Liver (tissue), 9 donors: ENCODE results near the gene FAM24A. TPM values are rescaled to one million over a fixed set of nuclear protein-coding genes. Genes with fewer than 3 reads are reported as not detected.
"Not testable (repeated sequence)": the region's sequence is repeated elsewhere in the genome, so short reads cannot be mapped to it uniquely, and the experiment has no call there.

Experiments used
- DNase-seq: peaks from one replicate; pipeline ENCODE4 v3.0.0-alpha.2; 2017; ENCODE audit warnings: low spot score
- H3K27ac ChIP-seq, 2 donors: one replicate each; pipeline ENCODE4 v1.7.0; 2013; ENCODE audit warnings: inconsistent platforms in 2 of 2, low read length in 2 of 2, control low read depth in 1 of 2, low read depth in 1 of 2, mild to moderate bottlenecking in 1 of 2
- H3K27me3 ChIP-seq, 4 donors: one replicate each; pipeline versions ENCODE4 v1.6.1 to v1.7.0; 2013; ENCODE audit warnings: low read length in 3 of 4, inconsistent platforms in 1 of 4, mild to moderate bottlenecking in 1 of 4, moderate library complexity in 1 of 4; ENCODE audit not compliant: control insufficient read depth in 4 of 4, insufficient read depth in 4 of 4
- H3K36me3 ChIP-seq, 4 donors: one replicate each; pipeline versions ENCODE4 v1.6.1 to v1.7.0; 2013; ENCODE audit warnings: low read length in 3 of 4, mild to moderate bottlenecking in 3 of 4, low read depth in 1 of 4, moderate library complexity in 1 of 4; ENCODE audit not compliant: control insufficient read depth in 4 of 4, insufficient read depth in 3 of 4
- H3K4me1 ChIP-seq, 4 donors: one replicate each; pipeline versions ENCODE4 v1.6.1 to v1.7.0; 2013; ENCODE audit warnings: low read length in 3 of 4, mild to moderate bottlenecking in 3 of 4, moderate library complexity in 1 of 4; ENCODE audit not compliant: control insufficient read depth in 4 of 4, insufficient read depth in 4 of 4
- H3K4me3 ChIP-seq, 3 donors: one replicate each; pipeline versions ENCODE4 v1.6.1 to v1.7.0; 2013; ENCODE audit warnings: low read length in 3 of 3, control low read depth in 1 of 3, low read depth in 1 of 3, mild to moderate bottlenecking in 1 of 3
- H3K9ac ChIP-seq, 2 donors: one replicate each; pipeline ENCODE4 v1.7.0; 2013; ENCODE audit warnings: low read length in 2 of 2, mild to moderate bottlenecking in 2 of 2, moderate library complexity in 2 of 2, control low read depth in 1 of 2, low read depth in 1 of 2
- H3K9me3 ChIP-seq, 4 donors: one replicate each; pipeline versions ENCODE4 v1.6.1 to v1.7.0; 2013; ENCODE audit warnings: low read length in 3 of 4; ENCODE audit not compliant: control insufficient read depth in 4 of 4
- FOXA1 ChIP-seq: IDR thresholded peaks from 2 replicates; pipeline ENCODE4 v1.6.1; 2016; ENCODE audit warnings: antibody characterized with exemption
- GABPA ChIP-seq, 2 donors: IDR thresholded peaks in 1 of 2; conservative IDR thresholded peaks in 1 of 2; 2 replicates each; pipeline ENCODE4 v1.6.1; 2016; ENCODE audit warnings: antibody characterized with exemption in 2 of 2, mild to moderate bottlenecking in 1 of 2, moderate library complexity in 1 of 2
- HNF4G ChIP-seq: IDR thresholded peaks from 2 replicates; pipeline ENCODE4 v1.6.1; 2016; ENCODE audit warnings: antibody characterized with exemption
- NR2F2 ChIP-seq: IDR thresholded peaks from 2 replicates; pipeline ENCODE4 v1.6.1; 2016; ENCODE audit warnings: antibody characterized with exemption
- RAD21 ChIP-seq, 2 donors: IDR thresholded peaks; 2 replicates each; pipeline ENCODE4 v1.6.1; 2016; ENCODE audit warnings: antibody characterized with exemption in 2 of 2, mild to moderate bottlenecking in 2 of 2
- RXRA ChIP-seq, 2 donors: IDR thresholded peaks; 2 replicates each; pipeline ENCODE4 v1.6.1; 2017 to 2018; ENCODE audit warnings: antibody characterized with exemption in 2 of 2, mild to moderate bottlenecking in 1 of 2
- SP1 ChIP-seq: IDR thresholded peaks from 2 replicates; pipeline ENCODE4 v1.6.1; 2018; ENCODE audit warnings: antibody characterized with exemption, mild to moderate bottlenecking
- TAF1 ChIP-seq: conservative IDR thresholded peaks from 2 replicates; pipeline ENCODE4 v1.6.1; 2016; ENCODE audit warnings: antibody characterized with exemption, mild to moderate bottlenecking
- YY1 ChIP-seq: IDR thresholded peaks from 2 replicates; pipeline ENCODE4 v1.6.1; 2016; ENCODE audit warnings: antibody characterized with exemption, mild to moderate bottlenecking
- WGBS: extraction: QIAGEN DNeasy Blood & Tissue Kit; methylation state at CpG from one replicate; pipeline ENCODE4 v1.1.7; 2013; 5-methylcytosine and 5-hydroxymethylcytosine counted together
- polyA plus RNA-seq, 2 donors: library from polyadenylated mRNA; stranded (reverse) in 1 of 2; unstranded in 1 of 2; fragments of 200-250 nt in 1 of 2; fragments of >200 nt in 1 of 2; fragmentation: Nextera tagmentation in 1 of 2; extraction: Ambion mirVana in 1 of 2; gene quantifications; one replicate each; pipeline versions ENCODE4 v1.2.1 to v1.2.3, GENCODE V29; 2013 to 2015
- total RNA-seq, 2 donors: library from RNA; depleted of rRNA; stranded (reverse); fragments of >200 nt; gene quantifications; one replicate each; pipeline ENCODE4 v1.2.3, GENCODE V29; 2014
- TF ChIP-seq, protein P1 (sequence below): IDR thresholded peaks from 2 replicates; pipeline ENCODE4 v1.6.1; 2016; ENCODE audit warnings: antibody characterized with exemption
- TF ChIP-seq, protein P2 (sequence below): IDR thresholded peaks from 2 replicates; pipeline ENCODE4 v1.6.1; 2016; ENCODE audit warnings: antibody characterized with exemption, mild to moderate bottlenecking
- TF ChIP-seq, protein P3 (sequence below): fragments of 150-350 bp; IDR thresholded peaks from 2 replicates; pipeline ENCODE4 v1.5.1; 2017; ENCODE audit warnings: improper control_type of control experiment, low read depth, low read length; ENCODE audit not compliant: missing input control
- TF ChIP-seq, protein P4 (sequence below): IDR thresholded peaks from 2 replicates; pipeline ENCODE4 v1.6.1; 2016; ENCODE audit warnings: antibody characterized with exemption
- TF ChIP-seq, protein P5 (sequence below): IDR thresholded peaks from 2 replicates; pipeline ENCODE4 v1.6.1; 2016; ENCODE audit warnings: antibody characterized with exemption
- donor health status: healthy.
- donor health status: healthy.
- donor health status: healthy.
- donor health status: healthy.
- donor health status: healthy.

Gene FAM24A
- total and polyA plus RNA-seq, 4 donors: not detected

DNA sequence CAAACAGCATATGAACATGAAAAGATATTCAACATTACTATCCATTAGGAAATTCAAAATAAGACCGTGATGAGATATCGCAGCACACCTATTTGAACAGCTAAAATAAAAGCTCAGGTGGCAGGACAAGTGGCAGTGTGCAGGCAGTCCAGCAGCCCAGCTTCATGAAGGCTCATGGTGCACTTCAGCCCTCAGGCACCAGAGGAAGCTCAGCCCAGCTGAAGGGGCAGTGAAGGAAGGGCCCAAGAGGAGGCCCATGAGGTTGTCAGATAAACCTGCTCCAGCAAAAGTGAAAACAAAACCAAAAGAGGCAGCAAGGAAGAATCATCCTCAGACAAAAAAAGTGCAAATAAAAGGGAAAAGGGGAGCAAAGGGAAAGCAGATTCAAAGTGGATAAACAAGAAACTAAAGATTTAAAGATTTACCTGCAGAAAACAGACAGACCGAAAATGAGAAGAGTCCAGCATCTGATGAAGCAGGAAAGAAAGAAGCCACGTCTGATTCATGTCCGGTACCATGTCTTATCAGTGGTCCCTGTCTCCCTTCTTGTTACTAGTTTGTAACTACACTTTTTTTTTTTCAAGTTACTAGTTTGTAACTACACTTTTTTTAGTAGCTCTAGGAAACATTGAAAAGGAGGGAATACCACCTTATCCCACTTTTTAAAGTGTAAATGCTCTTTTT, 16.0 kb upstream of the FAM24A start:
- TF ChIP-seq, protein P1, sequence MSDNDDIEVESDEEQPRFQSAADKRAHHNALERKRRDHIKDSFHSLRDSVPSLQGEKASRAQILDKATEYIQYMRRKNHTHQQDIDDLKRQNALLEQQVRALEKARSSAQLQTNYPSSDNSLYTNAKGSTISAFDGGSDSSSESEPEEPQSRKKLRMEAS: no peak
- TF ChIP-seq RXRA (IDR thresholded peaks at IDR 0.05): no peak
- Histone ChIP-seq H3K4me1 (no peaks in the 10 kb centered on the region), H3K27ac (no peak overlapping the region), H3K36me3 (no peaks in the 10 kb centered on the region), H3K4me3 (no peak overlapping the region), H3K9ac (no peak overlapping the region), H3K27me3 (peaks cover 0 to 3% (median 0%) of the 10 kb centered on the region in 4 donors), H3K9me3 (no peaks in the 10 kb centered on the region)
- DNase-seq: no peak
- 85% methylated on average over 5 of the region's 5 CpGs for WGBS

DNA sequence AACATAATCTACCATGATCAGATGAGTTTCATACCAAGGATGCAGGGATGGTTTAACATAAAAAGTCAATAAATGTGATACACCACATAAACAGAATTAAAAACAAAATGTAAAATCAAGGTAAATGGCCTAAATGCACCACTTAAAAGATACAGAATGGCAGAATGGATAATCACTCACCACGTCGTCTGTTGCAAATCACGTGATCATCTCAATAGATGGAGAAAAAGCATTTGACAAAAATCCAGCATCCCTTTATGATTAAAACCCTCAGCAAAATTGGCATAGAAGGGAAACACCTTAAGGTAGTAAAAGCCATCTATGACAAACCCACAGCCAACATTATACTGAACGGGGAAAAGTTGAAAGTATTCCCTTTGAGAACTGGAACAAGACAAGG, 6.5 kb upstream of the FAM24A start:
- DNase-seq, H3K4me1 ChIP-seq, H3K27me3 ChIP-seq, H3K4me3 ChIP-seq, H3K27ac ChIP-seq, H3K9ac ChIP-seq, H3K9me3 ChIP-seq, H3K36me3 ChIP-seq: not testable (repeated sequence)
- 70% methylated on average over 4 of the region's 4 CpGs for WGBS

DNA sequence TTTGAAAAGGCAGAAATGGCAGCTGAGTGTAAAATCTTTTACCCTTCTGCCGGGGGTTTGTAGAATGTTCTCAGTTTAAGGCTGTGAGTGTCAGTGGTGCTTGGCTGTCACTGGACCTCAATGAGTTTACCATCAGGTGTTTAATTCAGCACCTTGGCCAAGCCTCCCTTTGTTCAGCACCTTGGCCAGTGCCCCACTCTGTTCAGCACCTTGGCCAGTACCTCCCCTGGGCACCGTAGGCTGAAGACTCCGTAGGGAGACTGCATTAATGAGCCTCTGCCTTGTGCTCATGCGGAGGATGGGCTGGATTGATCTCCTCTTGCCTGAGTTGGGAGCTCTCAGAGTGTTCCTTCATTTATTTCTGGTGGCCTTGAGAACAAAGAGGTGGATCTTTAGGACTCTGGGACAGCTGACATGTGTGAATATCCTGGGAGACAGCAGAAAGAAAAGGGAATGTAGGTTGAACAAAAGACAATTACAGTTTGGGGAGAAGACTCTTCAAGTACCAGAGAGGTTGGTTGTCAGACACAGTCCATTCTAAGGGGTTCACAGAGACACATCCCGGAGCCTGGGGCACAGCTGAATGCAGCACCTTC, 1.6 kb downstream of the FAM24A start:
- Histone ChIP-seq H3K4me3 (no peak overlapping the region), H3K27ac (no peak overlapping the region), H3K4me1 (no peaks in the 10 kb centered on the region), H3K27me3 (no peaks in the 10 kb centered on the region), H3K9ac (no peak overlapping the region), H3K9me3 (peaks cover 0 to 2% (median 0%) of the 10 kb centered on the region in 4 donors), H3K36me3 (no peaks in the 10 kb centered on the region)
- WGBS: 24% methylated on average over 5 of the region's 5 CpGs
- no peak for TF ChIP-seq SP1
- TF ChIP-seq, protein P2, sequence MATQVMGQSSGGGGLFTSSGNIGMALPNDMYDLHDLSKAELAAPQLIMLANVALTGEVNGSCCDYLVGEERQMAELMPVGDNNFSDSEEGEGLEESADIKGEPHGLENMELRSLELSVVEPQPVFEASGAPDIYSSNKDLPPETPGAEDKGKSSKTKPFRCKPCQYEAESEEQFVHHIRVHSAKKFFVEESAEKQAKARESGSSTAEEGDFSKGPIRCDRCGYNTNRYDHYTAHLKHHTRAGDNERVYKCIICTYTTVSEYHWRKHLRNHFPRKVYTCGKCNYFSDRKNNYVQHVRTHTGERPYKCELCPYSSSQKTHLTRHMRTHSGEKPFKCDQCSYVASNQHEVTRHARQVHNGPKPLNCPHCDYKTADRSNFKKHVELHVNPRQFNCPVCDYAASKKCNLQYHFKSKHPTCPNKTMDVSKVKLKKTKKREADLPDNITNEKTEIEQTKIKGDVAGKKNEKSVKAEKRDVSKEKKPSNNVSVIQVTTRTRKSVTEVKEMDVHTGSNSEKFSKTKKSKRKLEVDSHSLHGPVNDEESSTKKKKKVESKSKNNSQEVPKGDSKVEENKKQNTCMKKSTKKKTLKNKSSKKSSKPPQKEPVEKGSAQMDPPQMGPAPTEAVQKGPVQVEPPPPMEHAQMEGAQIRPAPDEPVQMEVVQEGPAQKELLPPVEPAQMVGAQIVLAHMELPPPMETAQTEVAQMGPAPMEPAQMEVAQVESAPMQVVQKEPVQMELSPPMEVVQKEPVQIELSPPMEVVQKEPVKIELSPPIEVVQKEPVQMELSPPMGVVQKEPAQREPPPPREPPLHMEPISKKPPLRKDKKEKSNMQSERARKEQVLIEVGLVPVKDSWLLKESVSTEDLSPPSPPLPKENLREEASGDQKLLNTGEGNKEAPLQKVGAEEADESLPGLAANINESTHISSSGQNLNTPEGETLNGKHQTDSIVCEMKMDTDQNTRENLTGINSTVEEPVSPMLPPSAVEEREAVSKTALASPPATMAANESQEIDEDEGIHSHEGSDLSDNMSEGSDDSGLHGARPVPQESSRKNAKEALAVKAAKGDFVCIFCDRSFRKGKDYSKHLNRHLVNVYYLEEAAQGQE: peak; percentile 100
- peak; percentile 62 for DNase-seq

DNA sequence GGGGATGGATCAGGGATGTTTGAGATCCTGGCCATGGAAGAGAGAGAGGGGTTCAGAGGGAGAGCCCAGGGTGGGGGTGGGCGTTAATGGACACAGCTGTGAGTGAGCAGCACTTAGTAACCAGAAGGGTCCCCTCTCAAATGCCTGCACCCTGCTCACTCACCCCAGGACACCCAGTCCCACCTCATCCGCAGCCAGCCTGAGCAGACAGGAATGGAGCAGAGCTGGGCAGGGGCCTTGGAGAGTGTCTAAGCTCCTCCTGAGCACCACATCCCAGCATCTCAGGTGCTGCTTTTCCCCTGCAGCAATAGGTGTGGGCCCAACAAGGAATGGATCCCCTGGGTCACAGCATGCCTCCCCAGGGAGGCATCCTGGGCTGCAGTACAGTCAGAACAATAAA, 5.3 kb downstream of the FAM24A start:
- no peak overlapping the region for H3K27ac ChIP-seq
- WGBS: 78% methylated on average over 2 of the region's 2 CpGs
- no peaks in the 10 kb centered on the region for H3K27me3 ChIP-seq
- no peaks in the 10 kb centered on the region for H3K36me3 ChIP-seq
- peaks cover 0 to 6% (median 0%) of the 10 kb centered on the region in 4 donors for H3K9me3 ChIP-seq
- DNase-seq: no peak
- H3K4me3 ChIP-seq: no peak overlapping the region
- H3K4me1 ChIP-seq: no peaks in the 10 kb centered on the region
- H3K9ac ChIP-seq: no peak overlapping the region
- TF ChIP-seq NR2F2: no peak
- TF ChIP-seq, protein P3, sequence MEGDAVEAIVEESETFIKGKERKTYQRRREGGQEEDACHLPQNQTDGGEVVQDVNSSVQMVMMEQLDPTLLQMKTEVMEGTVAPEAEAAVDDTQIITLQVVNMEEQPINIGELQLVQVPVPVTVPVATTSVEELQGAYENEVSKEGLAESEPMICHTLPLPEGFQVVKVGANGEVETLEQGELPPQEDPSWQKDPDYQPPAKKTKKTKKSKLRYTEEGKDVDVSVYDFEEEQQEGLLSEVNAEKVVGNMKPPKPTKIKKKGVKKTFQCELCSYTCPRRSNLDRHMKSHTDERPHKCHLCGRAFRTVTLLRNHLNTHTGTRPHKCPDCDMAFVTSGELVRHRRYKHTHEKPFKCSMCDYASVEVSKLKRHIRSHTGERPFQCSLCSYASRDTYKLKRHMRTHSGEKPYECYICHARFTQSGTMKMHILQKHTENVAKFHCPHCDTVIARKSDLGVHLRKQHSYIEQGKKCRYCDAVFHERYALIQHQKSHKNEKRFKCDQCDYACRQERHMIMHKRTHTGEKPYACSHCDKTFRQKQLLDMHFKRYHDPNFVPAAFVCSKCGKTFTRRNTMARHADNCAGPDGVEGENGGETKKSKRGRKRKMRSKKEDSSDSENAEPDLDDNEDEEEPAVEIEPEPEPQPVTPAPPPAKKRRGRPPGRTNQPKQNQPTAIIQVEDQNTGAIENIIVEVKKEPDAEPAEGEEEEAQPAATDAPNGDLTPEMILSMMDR: no peak
- no peak for TF ChIP-seq SP1
- no peak for TF ChIP-seq TAF1
- no peak for TF ChIP-seq HNF4G
- TF ChIP-seq, protein P1: no peak
- TF ChIP-seq, protein P4, sequence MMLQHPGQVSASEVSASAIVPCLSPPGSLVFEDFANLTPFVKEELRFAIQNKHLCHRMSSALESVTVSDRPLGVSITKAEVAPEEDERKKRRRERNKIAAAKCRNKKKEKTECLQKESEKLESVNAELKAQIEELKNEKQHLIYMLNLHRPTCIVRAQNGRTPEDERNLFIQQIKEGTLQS: no peak
- no peak for TF ChIP-seq GABPA (IDR thresholded peaks at IDR 0.05 in 1 of 2, conservative IDR thresholded peaks at IDR 0.05 in 1 of 2)
- TF ChIP-seq RXRA (IDR thresholded peaks at IDR 0.05): no peak
- TF ChIP-seq RAD21 (IDR thresholded peaks at IDR 0.05): no peak
- no peak for TF ChIP-seq FOXA1
- no peak for TF ChIP-seq YY1
- TF ChIP-seq, protein P5, sequence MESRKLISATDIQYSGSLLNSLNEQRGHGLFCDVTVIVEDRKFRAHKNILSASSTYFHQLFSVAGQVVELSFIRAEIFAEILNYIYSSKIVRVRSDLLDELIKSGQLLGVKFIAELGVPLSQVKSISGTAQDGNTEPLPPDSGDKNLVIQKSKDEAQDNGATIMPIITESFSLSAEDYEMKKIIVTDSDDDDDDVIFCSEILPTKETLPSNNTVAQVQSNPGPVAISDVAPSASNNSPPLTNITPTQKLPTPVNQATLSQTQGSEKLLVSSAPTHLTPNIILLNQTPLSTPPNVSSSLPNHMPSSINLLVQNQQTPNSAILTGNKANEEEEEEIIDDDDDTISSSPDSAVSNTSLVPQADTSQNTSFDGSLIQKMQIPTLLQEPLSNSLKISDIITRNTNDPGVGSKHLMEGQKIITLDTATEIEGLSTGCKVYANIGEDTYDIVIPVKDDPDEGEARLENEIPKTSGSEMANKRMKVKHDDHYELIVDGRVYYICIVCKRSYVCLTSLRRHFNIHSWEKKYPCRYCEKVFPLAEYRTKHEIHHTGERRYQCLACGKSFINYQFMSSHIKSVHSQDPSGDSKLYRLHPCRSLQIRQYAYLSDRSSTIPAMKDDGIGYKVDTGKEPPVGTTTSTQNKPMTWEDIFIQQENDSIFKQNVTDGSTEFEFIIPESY: no peak
